HG03520 (cell line): ENCODE measurements around the gene USHBP1.

ENCODE experiments used
- ATAC-seq: cut with Tn5 transposase; IDR thresholded peaks from one replicate; pipeline ENCODE4 v1.9.1; 2021; ENCODE audit warnings: mild to moderate bottlenecking, moderate library complexity; ENCODE audit not compliant: unreplicated experiment

Gene USHBP1, protein sequence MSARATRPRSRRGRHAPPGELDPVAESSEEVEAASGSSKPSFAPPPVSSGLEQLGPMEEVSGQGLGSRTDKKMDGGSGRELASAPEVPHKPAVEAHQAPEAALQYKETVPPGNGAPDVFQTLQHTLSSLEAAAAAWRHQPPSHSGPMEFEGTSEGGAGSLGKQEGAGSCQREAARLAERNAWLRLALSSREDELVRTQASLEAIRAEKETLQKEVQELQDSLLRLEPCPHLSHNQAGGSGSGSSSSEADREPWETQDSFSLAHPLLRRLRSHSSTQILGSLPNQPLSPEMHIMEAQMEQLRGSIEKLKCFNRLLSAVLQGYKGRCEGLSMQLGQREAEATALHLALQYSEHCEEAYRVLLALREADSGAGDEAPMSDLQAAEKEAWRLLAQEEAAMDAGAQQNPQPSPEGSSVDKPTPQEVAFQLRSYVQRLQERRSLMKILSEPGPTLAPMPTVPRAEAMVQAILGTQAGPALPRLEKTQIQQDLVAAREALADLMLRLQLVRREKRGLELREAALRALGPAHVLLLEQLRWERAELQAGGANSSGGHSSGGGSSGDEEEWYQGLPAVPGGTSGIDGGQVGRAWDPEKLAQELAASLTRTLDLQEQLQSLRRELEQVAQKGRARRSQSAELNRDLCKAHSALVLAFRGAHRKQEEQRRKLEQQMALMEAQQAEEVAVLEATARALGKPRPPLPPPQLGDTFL

DNA sequence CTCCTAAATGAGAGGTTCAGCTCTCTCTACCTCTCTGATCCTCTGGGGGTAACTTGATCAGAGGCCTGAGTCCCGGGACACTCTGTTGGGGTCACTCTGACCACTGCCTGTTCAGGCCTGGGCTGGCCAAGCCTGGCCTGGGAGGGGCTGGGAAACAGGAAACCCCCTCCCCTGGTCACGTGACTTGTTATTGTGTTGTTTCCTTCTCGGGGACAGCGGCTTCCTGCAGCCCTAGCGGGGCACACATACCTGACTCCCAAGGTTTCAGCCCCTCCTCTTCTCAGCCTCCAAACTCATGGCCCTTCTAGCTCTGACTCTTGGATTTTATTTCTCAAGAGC lies at the start of gene USHBP1:
Gene USHBP1, minus strand, starts transcription at position 105 of the 339 bp plus-strand sequence. CDS start 446 bp downstream, outside the sequence.
- ATAC-seq: no peak

GRCh38 chr19:17314007-17314593 lies 49.6 kb upstream of the USHBP1 start:
- no peak for ATAC-seq

DNA sequence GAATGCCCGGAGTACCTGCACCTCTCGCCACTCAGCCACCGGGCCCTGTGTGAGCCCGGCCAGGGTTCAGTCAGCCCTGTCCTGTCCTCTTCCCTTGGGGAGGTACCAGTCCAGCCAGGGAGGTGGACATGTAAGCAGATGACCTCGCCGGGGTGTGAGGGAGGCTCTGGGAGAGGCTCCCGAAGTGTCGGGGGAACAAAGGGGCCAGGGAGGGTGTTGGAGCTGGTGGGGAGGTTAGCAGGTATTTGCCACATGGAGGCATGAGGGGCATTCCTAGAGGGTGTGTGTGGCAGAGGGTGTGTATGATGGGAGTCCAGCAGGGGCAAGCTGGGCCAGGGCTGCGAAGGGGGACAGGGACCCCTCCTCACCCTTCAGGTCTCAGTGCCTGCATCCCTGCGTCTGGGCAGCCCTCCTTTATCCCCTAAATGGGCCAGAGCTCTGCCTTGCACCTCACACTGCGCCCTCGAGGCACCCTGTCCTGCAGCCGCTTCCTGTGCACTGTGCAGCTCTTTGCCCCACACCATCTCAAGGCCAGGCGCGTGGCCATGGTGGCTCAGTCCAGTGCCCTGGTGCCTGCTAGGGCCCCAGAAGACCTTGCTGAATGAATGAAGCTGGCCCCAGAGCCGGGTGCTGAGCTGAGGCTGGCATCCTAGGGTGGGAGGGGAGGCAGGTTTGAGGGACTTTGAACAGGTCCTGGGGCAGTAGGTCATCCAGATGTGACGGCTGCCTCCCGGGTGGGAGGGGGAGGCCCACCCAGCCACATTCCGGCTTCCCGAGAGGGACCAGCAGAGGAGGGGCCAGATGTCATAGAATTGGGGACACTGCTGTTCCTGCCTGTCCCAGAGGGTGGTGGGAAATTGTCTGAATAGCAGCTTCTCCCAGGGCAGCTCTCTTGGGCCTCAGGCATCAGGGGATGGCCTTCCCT lies 47.9 kb upstream of the USHBP1 start:
- ATAC-seq: no peak

DNA sequence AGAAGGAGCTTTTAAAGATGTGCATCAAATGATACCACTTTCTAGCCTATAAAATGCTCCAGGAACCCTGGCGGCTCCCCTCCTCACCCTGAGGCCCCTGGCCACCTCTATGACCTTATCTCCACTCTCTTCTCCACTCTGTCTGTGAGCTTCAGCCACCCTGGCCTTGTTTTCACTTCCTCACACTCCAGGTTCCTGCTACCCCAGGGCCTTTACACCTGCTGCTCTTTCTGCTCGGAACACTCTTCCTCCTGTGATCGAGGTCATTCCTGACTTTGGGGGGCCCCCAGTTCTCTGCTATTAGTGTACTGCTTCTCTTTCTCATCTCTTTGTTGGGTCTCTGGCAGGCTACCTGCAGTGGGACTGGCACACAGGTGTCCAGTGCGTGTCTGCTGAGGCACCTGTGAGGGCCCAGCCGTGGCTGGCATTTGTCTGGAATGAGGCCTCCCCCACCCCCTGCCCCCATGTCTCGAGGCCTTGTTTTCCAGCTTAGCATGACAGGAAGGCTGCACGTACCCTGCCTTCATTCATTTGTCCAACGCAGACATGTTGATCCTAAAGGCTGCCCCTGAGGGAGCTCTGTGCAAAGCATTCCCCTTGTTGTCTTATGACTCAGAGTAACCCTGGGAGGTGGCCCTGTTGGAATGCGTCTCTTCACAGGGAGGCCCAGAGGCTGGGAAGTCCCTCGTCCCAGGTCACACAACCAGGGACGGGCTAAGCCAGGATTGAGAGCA lies 47.1 kb upstream of the USHBP1 start:
- no peak for ATAC-seq

DNA sequence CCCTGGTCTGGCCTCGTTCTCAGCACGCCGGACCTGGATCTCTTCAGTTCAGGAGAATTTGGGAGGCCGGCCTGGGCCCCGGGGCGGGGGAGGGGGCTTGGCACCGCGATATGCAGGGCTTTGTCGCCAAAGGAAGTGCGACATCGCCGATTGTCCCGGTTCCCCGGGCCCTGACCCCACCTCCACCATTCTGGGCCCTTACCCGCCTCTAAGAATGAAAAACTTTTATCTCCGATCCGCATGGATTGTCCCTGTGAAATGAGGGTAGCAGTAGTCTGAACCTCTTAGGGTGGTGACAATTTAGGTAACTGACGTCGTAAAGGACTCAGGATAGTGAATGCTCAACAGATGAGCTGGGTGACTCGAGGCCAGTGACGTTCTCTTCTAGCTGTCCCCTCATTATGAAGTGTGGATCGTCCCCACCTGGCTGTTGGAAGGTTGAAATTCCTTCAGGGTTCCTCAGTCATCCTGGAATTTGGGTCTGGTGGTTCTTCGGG lies 45.5 kb upstream of the USHBP1 start:
- no peak for ATAC-seq

DNA sequence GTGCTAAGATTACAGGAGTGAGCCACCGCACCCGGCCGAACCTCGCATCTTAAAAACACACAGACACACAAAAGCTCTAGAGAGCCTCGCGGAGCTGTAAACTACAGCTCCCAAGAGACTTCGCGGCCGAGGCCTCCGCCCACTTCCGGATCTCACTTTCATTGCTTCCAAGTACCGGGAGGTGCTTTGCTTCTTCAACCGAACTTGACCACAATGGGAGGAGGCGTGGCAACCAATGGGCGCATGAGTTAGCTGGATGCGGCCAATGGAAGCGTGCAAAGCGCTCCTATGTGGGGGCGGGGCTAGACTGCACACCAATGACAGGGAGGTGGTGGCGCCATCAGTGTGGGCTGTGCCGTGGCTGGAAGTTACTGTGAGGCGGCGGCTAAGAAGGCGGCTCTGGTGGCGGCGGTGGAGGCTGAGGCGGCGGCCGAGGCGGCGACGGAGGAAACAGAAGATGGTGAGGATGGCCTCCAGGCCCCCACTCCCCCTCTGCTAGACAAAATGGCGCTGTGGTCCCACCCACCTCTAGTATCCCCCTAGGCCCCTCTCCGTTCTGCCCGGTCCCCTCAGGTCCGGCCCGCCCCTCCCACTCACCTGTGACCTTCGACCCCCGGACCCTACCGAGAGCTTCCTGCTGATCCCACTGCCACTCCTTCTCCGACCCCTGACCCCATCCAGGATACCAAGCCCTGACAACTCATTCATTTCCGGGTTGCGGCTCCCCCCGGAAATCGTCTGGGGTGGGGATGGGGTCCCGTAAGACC lies 44.8 kb upstream of the USHBP1 start, which contains the start of gene DDA1:
Gene DDA1, plus strand, starts transcription at position 366 of the 767 bp plus-strand sequence. Its CDS starts 92 bp downstream, at position 458.
- ATAC-seq: peak; percentile 45

GRCh38 chr19:17307876-17308377 lies 43.4 kb upstream of the USHBP1 start:
- no peak for ATAC-seq

GRCh38 chr19:17306285-17306714 lies 41.8 kb upstream of the USHBP1 start:
- no peak for ATAC-seq

DNA sequence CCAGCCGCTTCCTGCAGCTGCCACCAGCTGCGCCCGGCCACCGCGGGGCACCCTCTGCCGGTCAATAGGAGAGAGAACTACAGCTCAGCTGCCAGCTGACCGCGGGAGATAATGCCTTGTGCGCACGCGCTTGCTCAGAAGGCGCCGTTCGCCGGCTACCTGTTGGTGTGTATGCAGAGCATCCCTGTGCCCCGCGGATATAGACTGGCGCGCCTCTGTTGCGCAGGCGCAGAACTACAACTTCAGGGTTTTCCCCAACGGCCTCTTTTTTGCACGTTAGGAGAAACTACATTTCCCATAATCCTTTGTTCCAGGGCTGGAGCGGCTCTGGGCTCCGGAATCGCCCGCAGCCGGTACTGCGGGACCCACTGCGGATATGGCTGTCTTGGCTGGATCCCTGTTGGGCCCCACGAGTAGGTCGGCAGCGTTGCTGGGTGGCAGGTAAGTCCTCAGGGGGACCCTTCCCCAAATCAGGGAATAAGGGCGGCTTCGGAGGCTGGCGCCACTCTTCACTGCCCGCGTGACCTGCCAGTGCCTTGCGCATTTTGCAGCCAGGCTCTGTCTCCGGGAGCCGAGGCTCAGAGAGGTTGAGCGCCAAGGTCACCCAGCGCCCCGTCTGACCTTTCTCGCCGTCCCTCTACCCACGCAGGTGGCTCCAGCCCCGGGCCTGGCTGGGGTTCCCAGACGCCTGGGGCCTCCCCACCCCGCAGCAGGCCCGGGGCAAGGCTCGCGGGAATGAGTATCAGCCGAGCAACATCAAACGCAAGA lies 41.2 kb upstream of the USHBP1 start, which contains the start of gene MRPL34:
Gene MRPL34, plus strand, starts transcription at position 356 of the 768 bp plus-strand sequence. Its CDS starts 21 bp downstream, at position 377.
- ATAC-seq: peak; percentile 59

GRCh38 chr19:17305216-17305516 lies 40.6 kb upstream of the USHBP1 start:
- ATAC-seq: no peak

GRCh38 chr19:17304386-17305215 lies 40.1 kb upstream of the USHBP1 start:
- no peak for ATAC-seq

DNA sequence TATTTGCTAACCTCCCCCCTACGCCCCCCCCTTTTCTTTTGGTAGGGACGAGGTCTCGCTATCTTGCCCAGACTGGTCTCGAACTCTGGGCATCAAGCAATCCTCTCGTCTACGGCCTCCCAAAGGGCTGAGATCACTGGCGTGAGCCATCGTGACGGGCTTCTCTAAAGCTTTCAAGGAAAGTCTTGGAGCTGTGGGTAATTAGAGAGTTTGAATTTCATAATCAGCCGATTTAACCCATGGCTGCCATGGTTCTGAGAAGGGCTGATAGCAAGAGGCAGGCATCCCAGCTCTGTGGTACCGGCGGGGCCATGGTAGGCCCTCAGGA lies 39.4 kb upstream of the USHBP1 start:
- no peak for ATAC-seq

GRCh38 chr19:17303167-17303939 lies 38.8 kb upstream of the USHBP1 start, which contains the start of gene ABHD8:
Gene ABHD8 (minus strand): TSS chr19:17303425. CDS start chr19:17301616, 1,809 bp downstream.
- ATAC-seq: peak; percentile 42

- ATAC-seq: no peak
These were observed 38.0 kb upstream of the USHBP1 start for GRCh38 chr19:17302391-17303166.

- ATAC-seq: no peak
These were observed 36.6 kb upstream of the USHBP1 start for GRCh38 chr19:17300992-17301619.
